Endothelial cell of umbilical vein (primary cell): Measurements from ENCODE around the gene PAN3. TPM values are rescaled to one million over a fixed set of nuclear protein-coding genes. Genes with fewer than 3 reads are reported as not detected.

ENCODE experiments used
- BruUV-seq: library from RNA; stranded (reverse); fragments of 400-500 nt; replicated peaks from 2 replicates; lab custom pipeline; 2021; lab: Mats Ljungman, UMichigan
- CTCF ChIA-PET: fragments of 300-600, 350-600 bp; sonication (Branson Sonifier 250); formaldehyde crosslinking; loops from one replicate; lab custom pipeline; 2021; ENCODE audit warnings: antibody characterized with exemption, inconsistent platforms; lab: Charles Lee
- POLR2A ChIA-PET: fragments of 300-600, 350-600 bp; sonication (Branson Sonifier 250); formaldehyde crosslinking; loops from one replicate; lab custom pipeline; 2021; ENCODE audit warnings: antibody characterized with exemption, inconsistent platforms; lab: Charles Lee
- DNase-seq: peaks from one replicate; pipeline ENCODE4 v3.0.0-alpha.2; 2011; ENCODE audit warnings: low read depth, low spot score
- FAIRE-seq: peaks from 2 replicates; lab custom pipeline; 2011; peaks lifted over from hg19 to GRCh38; lab: Jason Lieb, UNC
- H2AFZ ChIP-seq: 2 replicates; pipeline ENCODE4 v1.6.0; 2012; ENCODE audit warnings: low read depth, low read length, control low read depth, inconsistent platforms
- H3K27ac ChIP-seq: 2 replicates; pipeline ENCODE4 v1.5.1; 2011; ENCODE audit warnings: low read depth, mild to moderate bottlenecking, control low read depth, low read length, moderate library complexity; ENCODE audit not compliant: insufficient read depth
- H3K27me3 ChIP-seq, 2 experiments: 2 replicates each; pipeline versions ENCODE4 v1.6.0 to v1.6.1; 2011; ENCODE audit warnings: low read length in 2 of 2, mixed read lengths in 1 of 2; ENCODE audit not compliant: control insufficient read depth in 2 of 2, insufficient read depth in 2 of 2
- H3K36me3 ChIP-seq, 2 experiments: 2 replicates in 1 of 2; 3 replicates in 1 of 2; pipeline ENCODE4 v1.5.1; 2011; ENCODE audit warnings: low read length in 2 of 2, mild to moderate bottlenecking in 1 of 2, moderate library complexity in 1 of 2; ENCODE audit not compliant: control insufficient read depth in 2 of 2, insufficient read depth in 2 of 2; ENCODE audit errors: extremely low read depth in 1 of 2
- H3K4me1 ChIP-seq: 3 replicates; pipeline ENCODE4 v1.5.1; 2011; ENCODE audit warnings: mild to moderate bottlenecking, low read length; ENCODE audit not compliant: control insufficient read depth, insufficient read depth; ENCODE audit errors: extremely low read depth
- H3K4me2 ChIP-seq: 2 replicates; pipeline ENCODE4 v1.6.1; 2011; ENCODE audit warnings: low read length, control low read depth, mixed read lengths; ENCODE audit not compliant: insufficient read depth
- H3K4me3 ChIP-seq, 3 experiments: fragments of 200-600 bp in 1 of 3; sonication (generic), shearing (Covaris generic) in 1 of 3; replicated peaks in 1 of 3; 2 replicates each; pipeline ENCODE4 v1.5.1; 2011 to 2016; ENCODE audit warnings: control low read depth in 3 of 3, low read length in 3 of 3, mild to moderate bottlenecking in 2 of 3, inconsistent platforms in 1 of 3, low read depth in 1 of 3, moderate library complexity in 1 of 3; ENCODE audit not compliant: insufficient read depth in 1 of 3
- H3K79me2 ChIP-seq: 2 replicates; pipeline ENCODE4 v1.6.0; 2012; ENCODE audit warnings: low read length, inconsistent platforms; ENCODE audit not compliant: control insufficient read depth, insufficient read depth
- H3K9ac ChIP-seq: replicated peaks from 2 replicates; pipeline ENCODE3; 2011; ENCODE audit warnings: low read length, control low read depth; ENCODE audit not compliant: insufficient read depth; ENCODE audit errors: extremely low read depth
- H3K9me1 ChIP-seq: replicated peaks from 3 replicates; pipeline ENCODE4 v1.6.0; 2011; ENCODE audit warnings: mild to moderate bottlenecking, low read length; ENCODE audit not compliant: control insufficient read depth, insufficient read depth; ENCODE audit errors: extremely low read depth
- H3K9me3 ChIP-seq: replicated peaks from 2 replicates; pipeline ENCODE4 v1.5.1; 2012; ENCODE audit warnings: low read length, inconsistent platforms; ENCODE audit not compliant: control insufficient read depth, insufficient read depth
- H4K20me1 ChIP-seq: replicated peaks from 2 replicates; pipeline ENCODE3; 2011; ENCODE audit warnings: mild to moderate bottlenecking, low read length; ENCODE audit not compliant: control insufficient read depth, insufficient read depth; ENCODE audit errors: extremely low read depth
- EZH2 ChIP-seq: IDR thresholded peaks from 2 replicates; pipeline ENCODE4 v1.6.1; 2012; ENCODE audit warnings: borderline replicate concordance, low read depth, mild to moderate bottlenecking, moderate library complexity, low read length, inconsistent platforms; ENCODE audit not compliant: severe bottlenecking
- FOS ChIP-seq: IDR thresholded peaks from 2 replicates; pipeline ENCODE4 v1.6.1; 2011; ENCODE audit warnings: mild to moderate bottlenecking, low read length, moderate library complexity, borderline replicate concordance; ENCODE audit not compliant: insufficient read depth
- GATA2 ChIP-seq: IDR thresholded peaks from 2 replicates; pipeline ENCODE4 v1.7.0; 2011; ENCODE audit warnings: low read depth, mild to moderate bottlenecking, moderate library complexity, mixed read lengths, low read length; ENCODE audit not compliant: insufficient read length, insufficient read depth
- JUN ChIP-seq: IDR thresholded peaks from 2 replicates; pipeline ENCODE4 v1.6.1; 2011; ENCODE audit warnings: borderline replicate concordance, low read depth; ENCODE audit not compliant: insufficient read length, insufficient read depth
- MAX ChIP-seq: IDR thresholded peaks from 2 replicates; pipeline ENCODE4 v1.6.1; 2011; ENCODE audit not compliant: insufficient read depth, insufficient read length
- MYC ChIP-seq: IDR thresholded peaks from one replicate; pipeline ENCODE4 v1.6.1; 2011; ENCODE audit warnings: mild to moderate bottlenecking, low read depth, low read length
- POLR2A ChIP-seq: IDR thresholded peaks from 2 replicates; pipeline ENCODE4 v1.6.1; 2012; ENCODE audit warnings: low read depth, mild to moderate bottlenecking, control low read depth, low read length
- POLR2AphosphoS5 ChIP-seq: IDR thresholded peaks from 2 replicates; pipeline ENCODE4 v1.6.1; 2012; ENCODE audit warnings: low read depth, mild to moderate bottlenecking, control low read depth, low read length, moderate library complexity; ENCODE audit not compliant: insufficient read depth
- dilution Hi-C: fragments of 300-500 bp; cut with MboI; formaldehyde crosslinking; loops from one replicate; pipeline ENCODE4 v1.15.0; 2019; ENCODE audit warnings: low sequenced_read_pairs; ENCODE audit not compliant: extremely low pct_ligation_motif_present
- intact Hi-C: fragments of 100-400 bp; cut with micrococcal nuclease; formaldehyde crosslinking; loops from one replicate; pipeline ENCODE4 v1.10.0; 2022
- polyA plus RNA-seq, 4 experiments: library from polyadenylated mRNA; depleted of rRNA in 3 of 4; stranded (reverse) in 3 of 4; unstranded in 1 of 4; fragments of >200 nt; gene quantifications; 2 replicates each; pipeline versions ENCODE4 v1.2.1 to v1.2.3, GENCODE V29; 2011 to 2012; ENCODE audit warnings: missing spikeins in 1 of 4
- total RNA-seq: library from RNA; stranded (reverse); gene quantifications from 2 replicates; pipeline ENCODE4 v1.2.3, GENCODE V29; 2021
- TF ChIP-seq, protein P1 (sequence below), 2 donors: IDR thresholded peaks; 1 replicate in 1 of 2; 2 replicates in 1 of 2; pipeline ENCODE4 v1.5.1; 2011; ENCODE audit warnings: low read length in 2 of 2, mild to moderate bottlenecking in 2 of 2, moderate library complexity in 2 of 2, control low read depth in 1 of 2, inconsistent platforms in 1 of 2, low read depth in 1 of 2; ENCODE audit not compliant: insufficient read depth in 1 of 2; ENCODE audit errors: extremely low read depth in 1 of 2

The PAN3 gene
- total and polyA plus RNA-seq, 2 donors (not counting 3 experiments of a cell fraction or from before 2014, with no cell fraction given), result 8.5 to 31.9 TPM

- FAIRE-seq, result no peak
- BruUV-seq, result no TSS peak
- CTCF ChIA-PET, result interaction anchor here (0.8 to 2.4 kb wide), 14 partner anchors 9 to 482 kb away, joined by 4 to 15 read pairs (median 5); partner anchors contain the start of gene POMP
Observed at GRCh38 chr13:28314879-28315278, 176.5 kb downstream of the PAN3 start.

More at GRCh38 chr13:28314879-28315278, 176.5 kb downstream of the PAN3 start:
- Histone ChIP-seq H3K9me1 (no peaks in the 10 kb centered on the region), H3K27me3 (no peaks in the 10 kb centered on the region), H2AFZ (no peak overlapping the region), H3K4me2 (no peak overlapping the region), H3K9ac (no peak overlapping the region), H3K27ac (no peak overlapping the region), H3K79me2 (no peaks in the 10 kb centered on the region), H3K4me1 (no peaks in the 10 kb centered on the region), H3K4me3 (no peak overlapping the region), H3K36me3 (no peaks in the 10 kb centered on the region), H3K9me3 (no peaks in the 10 kb centered on the region), H4K20me1 (no peaks in the 10 kb centered on the region)
- TF ChIP-seq, protein P1, sequence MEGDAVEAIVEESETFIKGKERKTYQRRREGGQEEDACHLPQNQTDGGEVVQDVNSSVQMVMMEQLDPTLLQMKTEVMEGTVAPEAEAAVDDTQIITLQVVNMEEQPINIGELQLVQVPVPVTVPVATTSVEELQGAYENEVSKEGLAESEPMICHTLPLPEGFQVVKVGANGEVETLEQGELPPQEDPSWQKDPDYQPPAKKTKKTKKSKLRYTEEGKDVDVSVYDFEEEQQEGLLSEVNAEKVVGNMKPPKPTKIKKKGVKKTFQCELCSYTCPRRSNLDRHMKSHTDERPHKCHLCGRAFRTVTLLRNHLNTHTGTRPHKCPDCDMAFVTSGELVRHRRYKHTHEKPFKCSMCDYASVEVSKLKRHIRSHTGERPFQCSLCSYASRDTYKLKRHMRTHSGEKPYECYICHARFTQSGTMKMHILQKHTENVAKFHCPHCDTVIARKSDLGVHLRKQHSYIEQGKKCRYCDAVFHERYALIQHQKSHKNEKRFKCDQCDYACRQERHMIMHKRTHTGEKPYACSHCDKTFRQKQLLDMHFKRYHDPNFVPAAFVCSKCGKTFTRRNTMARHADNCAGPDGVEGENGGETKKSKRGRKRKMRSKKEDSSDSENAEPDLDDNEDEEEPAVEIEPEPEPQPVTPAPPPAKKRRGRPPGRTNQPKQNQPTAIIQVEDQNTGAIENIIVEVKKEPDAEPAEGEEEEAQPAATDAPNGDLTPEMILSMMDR (IDR thresholded peaks at IDR 0.05; ENCODE audit: extremely low read depth in 1 of 2, insufficient read depth in 1 of 2, low read depth in 1 of 2, low read length in 2 of 2), result no peak
- TF ChIP-seq MAX, result no peak
- no peak for TF ChIP-seq POLR2A
- TF ChIP-seq GATA2, result no peak
- no peak for TF ChIP-seq POLR2AphosphoS5
- TF ChIP-seq JUN, result no peak
- no peak for TF ChIP-seq FOS
- TF ChIP-seq EZH2, result no peak
- no peak for TF ChIP-seq MYC
- no peak for DNase-seq
- POLR2A ChIA-PET, result no interaction called here
- dilution Hi-C loops, result loop anchor here (25.0 kb wide), 1 partner anchor 172 kb away; the partner anchor contains the start of gene FLT1
- intact Hi-C loops, result loop anchor here (5.0 kb wide), 1 partner anchor 362 kb away; no protein-coding TSS in a partner anchor
